ENCODE results near the gene RAB15.
A peak's percentile ranks its signal among the peaks of the same experiment; 100 is the strongest.
"Not testable (repeated sequence)": the region's sequence is repeated elsewhere in the genome, so short reads cannot be mapped to it uniquely, and the experiment has no call there.

Gene RAB15

DNA sequence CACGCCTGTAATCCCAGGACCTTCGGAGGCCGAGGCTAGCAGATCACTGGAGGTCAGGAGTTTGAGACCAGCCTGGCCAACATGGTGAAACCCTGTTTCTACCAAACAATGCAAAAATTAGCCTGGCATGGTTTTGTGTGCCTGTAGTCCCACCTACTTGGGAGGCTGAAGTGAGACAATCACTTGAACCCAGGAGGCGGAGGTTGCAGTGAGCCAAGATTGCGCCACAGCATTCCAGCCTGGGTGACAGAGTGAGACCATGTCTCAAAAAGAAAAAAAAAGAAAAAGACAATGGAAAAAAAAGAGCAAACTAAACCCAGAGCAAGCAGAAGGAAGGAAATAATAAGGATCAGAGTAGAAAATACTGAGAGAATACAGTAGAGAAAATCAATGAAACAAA is 52.5 kb downstream of the RAB15 start:
- H3K9ac ChIP-seq (ENCODE audit: low read depth, low read length) = no peak overlapping the region
- H3K27ac ChIP-seq (ENCODE audit: low read depth, low read length) = no peak overlapping the region
- H3K27me3 ChIP-seq (ENCODE audit: control insufficient read depth, insufficient read depth, low read length) = no peaks in the 10 kb centered on the region
- H3K4me3 ChIP-seq (ENCODE audit: low read depth, low read length) = no peak overlapping the region
- H3K36me3 ChIP-seq (ENCODE audit: control insufficient read depth, insufficient read depth, low read length) = peaks cover 10% of the 10 kb centered on the region
- no peaks in the 10 kb centered on the region for H3K9me3 ChIP-seq (ENCODE audit: control insufficient read depth, insufficient read depth, low read length)
- H3K4me1 ChIP-seq (ENCODE audit: control insufficient read depth, insufficient read depth, low read length) = peaks cover 5% of the 10 kb centered on the region; the same call in 1 of the 2 replicates

DNA sequence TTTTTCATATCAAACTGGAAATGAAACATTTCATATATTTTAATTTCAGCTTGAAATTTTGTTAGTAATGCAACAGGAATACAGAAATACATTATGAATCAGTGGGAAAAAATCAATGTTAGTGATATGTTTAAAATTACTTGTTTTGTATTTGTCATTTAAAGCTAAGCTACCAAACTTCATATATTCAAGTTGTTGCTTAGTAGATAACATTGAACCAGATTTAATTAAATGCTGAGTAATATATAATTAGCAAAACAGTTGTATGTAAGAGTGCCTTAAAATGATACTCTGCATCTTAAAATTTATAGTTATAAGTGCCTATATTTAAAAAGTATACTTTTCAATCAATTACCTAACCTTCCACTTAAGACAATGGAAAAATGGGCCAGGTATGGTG is 52.9 kb downstream of the RAB15 start:
- H3K9me3 ChIP-seq (ENCODE audit: control insufficient read depth, insufficient read depth, low read length) = no peaks in the 10 kb centered on the region
- H3K4me1 ChIP-seq (ENCODE audit: control insufficient read depth, insufficient read depth, low read length) = peaks cover 5% of the 10 kb centered on the region; the same call in 1 of the 2 replicates
- H3K27me3 ChIP-seq (ENCODE audit: control insufficient read depth, insufficient read depth, low read length) = no peaks in the 10 kb centered on the region
- peaks cover 6% of the 10 kb centered on the region for H3K36me3 ChIP-seq (ENCODE audit: control insufficient read depth, insufficient read depth, low read length)
- H3K9ac ChIP-seq (ENCODE audit: low read depth, low read length) = no peak overlapping the region
- no peak overlapping the region for H3K27ac ChIP-seq (ENCODE audit: low read depth, low read length)
- no peak overlapping the region for H3K4me3 ChIP-seq (ENCODE audit: low read depth, low read length)

DNA sequence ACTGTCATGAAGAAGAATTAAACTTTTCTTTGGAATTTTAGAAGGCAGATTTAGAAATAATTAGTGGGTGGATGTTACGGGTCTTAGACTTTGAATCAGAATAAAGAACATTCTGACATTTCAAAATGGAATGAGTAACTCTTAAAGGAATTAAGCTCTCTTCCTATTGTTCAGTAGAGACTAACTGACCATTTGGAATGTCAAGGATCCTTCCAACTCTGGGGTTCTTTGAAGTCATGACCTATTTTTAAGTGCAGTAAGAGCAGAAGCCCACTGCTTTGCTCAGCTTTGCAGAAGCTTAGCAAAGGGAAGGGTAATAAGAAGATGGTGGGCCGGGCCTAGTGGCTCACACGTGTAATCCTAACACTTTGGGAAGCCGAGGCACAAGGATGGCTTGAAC is 53.9 kb downstream of the RAB15 start:
- no peak overlapping the region for H3K4me3 ChIP-seq (ENCODE audit: low read depth, low read length)
- no peaks in the 10 kb centered on the region for H3K36me3 ChIP-seq (ENCODE audit: control insufficient read depth, insufficient read depth, low read length)
- H3K27ac ChIP-seq (ENCODE audit: low read depth, low read length) = no peak overlapping the region
- H3K27me3 ChIP-seq (ENCODE audit: control insufficient read depth, insufficient read depth, low read length) = no peaks in the 10 kb centered on the region
- H3K9me3 ChIP-seq (ENCODE audit: control insufficient read depth, insufficient read depth, low read length) = no peaks in the 10 kb centered on the region
- H3K9ac ChIP-seq (ENCODE audit: low read depth, low read length) = no peak overlapping the region
- peaks cover 5% of the 10 kb centered on the region; the same call in 1 of the 2 replicates for H3K4me1 ChIP-seq (ENCODE audit: control insufficient read depth, insufficient read depth, low read length)

DNA sequence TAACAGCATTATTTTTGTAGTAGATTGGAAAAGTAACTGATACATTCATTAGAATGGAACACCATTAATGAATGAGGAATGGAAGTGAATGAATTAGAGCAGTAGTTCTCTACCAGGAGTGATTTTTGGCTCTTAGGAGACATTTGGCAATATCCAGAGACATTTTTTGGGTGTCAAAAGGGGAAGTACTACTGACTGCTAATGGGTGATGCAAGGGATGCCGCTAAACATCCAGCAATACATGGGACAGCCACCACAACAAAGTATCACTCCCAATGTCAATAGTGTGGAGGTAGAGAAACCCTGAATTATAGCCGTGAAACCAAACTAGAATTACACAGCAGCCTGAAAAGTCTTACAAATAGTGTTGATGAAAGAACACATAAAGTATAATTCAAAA is 56.3 kb downstream of the RAB15 start:
- peaks cover 5% of the 10 kb centered on the region; the same call in 1 of the 2 replicates for H3K4me1 ChIP-seq (ENCODE audit: control insufficient read depth, insufficient read depth, low read length)
- H3K9me3 ChIP-seq (ENCODE audit: control insufficient read depth, insufficient read depth, low read length) = no peaks in the 10 kb centered on the region
- H3K27me3 ChIP-seq (ENCODE audit: control insufficient read depth, insufficient read depth, low read length) = no peaks in the 10 kb centered on the region
- H3K27ac ChIP-seq (ENCODE audit: low read depth, low read length) = no peak overlapping the region
- H3K9ac ChIP-seq (ENCODE audit: low read depth, low read length) = no peak overlapping the region
- no peak overlapping the region for H3K4me3 ChIP-seq (ENCODE audit: low read depth, low read length)
- no peaks in the 10 kb centered on the region for H3K36me3 ChIP-seq (ENCODE audit: control insufficient read depth, insufficient read depth, low read length)

DNA sequence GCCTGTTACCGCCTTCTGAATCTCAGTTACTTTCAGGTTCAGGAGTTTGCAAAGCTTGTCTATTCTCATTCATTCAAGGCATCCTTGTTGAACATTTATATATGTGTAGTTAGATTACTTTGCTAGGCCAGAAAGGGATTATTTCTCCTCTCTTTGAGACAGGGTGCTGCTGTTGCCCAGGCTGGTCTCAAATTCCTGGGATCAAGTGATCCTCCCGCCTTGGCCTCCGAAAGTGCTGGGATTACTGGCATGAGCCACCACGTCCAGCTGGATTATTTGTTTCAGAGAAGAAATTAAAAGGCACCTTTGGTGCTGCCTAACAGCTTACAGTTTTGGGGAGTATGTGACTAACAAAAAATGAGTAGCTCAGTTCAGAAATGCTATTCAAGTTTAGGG is 57.1 kb downstream of the RAB15 start:
- peak overlapping the region; percentile 97 for H3K9ac ChIP-seq (ENCODE audit: low read depth, low read length)
- H3K9me3 ChIP-seq (ENCODE audit: control insufficient read depth, insufficient read depth, low read length) = no peaks in the 10 kb centered on the region
- no peaks in the 10 kb centered on the region for H3K36me3 ChIP-seq (ENCODE audit: control insufficient read depth, insufficient read depth, low read length)
- no peaks in the 10 kb centered on the region for H3K27me3 ChIP-seq (ENCODE audit: control insufficient read depth, insufficient read depth, low read length)
- peaks cover 5% of the 10 kb centered on the region; the same call in 1 of the 2 replicates for H3K4me1 ChIP-seq (ENCODE audit: control insufficient read depth, insufficient read depth, low read length)
- H3K27ac ChIP-seq (ENCODE audit: low read depth, low read length) = peak overlapping the region; percentile 97
- H3K4me3 ChIP-seq (ENCODE audit: low read depth, low read length) = peak overlapping the region; percentile 90

DNA sequence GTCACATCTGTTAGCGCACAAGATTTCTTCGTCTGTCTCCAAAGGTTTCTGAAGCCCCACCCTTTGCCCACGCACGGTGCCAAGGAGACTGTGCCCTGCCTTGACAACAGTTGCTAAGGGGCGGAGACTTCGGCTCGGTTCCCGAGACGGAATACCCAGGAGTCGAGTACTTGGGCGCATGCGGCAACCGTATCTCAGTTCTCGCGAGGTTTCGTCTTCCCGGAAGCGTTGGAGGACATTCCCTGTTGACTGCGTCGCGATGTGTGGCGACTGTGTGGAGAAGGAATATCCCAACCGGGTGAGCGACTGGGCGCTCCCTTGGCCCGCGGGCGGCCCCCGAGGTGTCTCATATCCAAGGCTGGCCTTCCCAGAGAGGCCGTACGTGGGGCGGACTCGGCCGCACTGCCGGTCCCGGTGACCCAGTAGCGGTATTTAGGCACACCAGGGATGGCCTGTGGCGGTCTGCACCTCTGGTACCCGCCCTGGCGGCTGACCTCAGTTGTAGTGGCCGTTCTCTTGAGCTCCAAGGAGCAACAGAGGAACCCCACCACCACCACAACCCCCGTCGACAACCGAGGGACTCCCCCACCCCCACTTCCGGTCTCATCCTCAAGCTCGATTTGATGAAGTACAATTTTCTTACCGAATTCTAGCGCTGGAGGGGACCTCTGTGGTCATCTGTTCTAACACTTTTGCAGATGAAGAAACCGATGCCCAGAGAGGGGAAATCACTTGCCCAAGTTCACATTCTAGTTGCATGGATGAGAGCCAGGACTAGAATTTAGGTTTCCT is 57.7 kb downstream of the RAB15 start, which contains the start of gene CHURC1:
Gene CHURC1 (plus strand): TSS at position 219 of the 792 bp plus-strand sequence. CDS start 41 bp downstream, at position 260.
- H3K36me3 ChIP-seq (ENCODE audit: control insufficient read depth, insufficient read depth, low read length) = no peaks in the 10 kb centered on the region
- H3K27me3 ChIP-seq (ENCODE audit: control insufficient read depth, insufficient read depth, low read length) = no peaks in the 10 kb centered on the region
- H3K9ac ChIP-seq (ENCODE audit: low read depth, low read length) = peak within 1 kb of the TSS; percentile 97
- H3K9me3 ChIP-seq (ENCODE audit: control insufficient read depth, insufficient read depth, low read length) = no peaks in the 10 kb centered on the region
- peaks cover 5% of the 10 kb centered on the region; the same call in 1 of the 2 replicates for H3K4me1 ChIP-seq (ENCODE audit: control insufficient read depth, insufficient read depth, low read length)
- peak within 1 kb of the TSS; percentile 90 for H3K4me3 ChIP-seq (ENCODE audit: low read depth, low read length)
- H3K27ac ChIP-seq (ENCODE audit: low read depth, low read length) = peak within 1 kb of the TSS; percentile 97

DNA sequence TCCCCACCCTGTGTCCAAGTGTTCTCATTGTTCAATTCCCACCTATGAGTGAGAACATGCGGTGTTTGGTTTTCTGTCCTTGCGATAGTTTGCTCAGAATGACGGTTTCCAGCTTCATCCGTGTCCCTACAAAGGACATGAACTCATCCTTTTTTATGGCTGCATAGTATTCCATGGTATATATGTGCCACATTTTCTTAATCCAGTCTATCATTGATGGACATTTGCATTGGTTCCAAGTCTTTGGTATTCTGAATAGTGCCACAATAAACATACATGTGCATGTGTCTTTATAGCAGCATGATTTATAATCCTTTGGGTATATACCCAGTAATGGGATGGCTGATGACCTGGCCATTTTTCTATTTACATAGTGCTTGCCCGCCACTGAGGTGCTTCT is 58.7 kb downstream of the RAB15 start:
- not testable (repeated sequence) for H3K9ac ChIP-seq (ENCODE audit: low read depth, low read length); H3K4me1 ChIP-seq (ENCODE audit: control insufficient read depth, insufficient read depth, low read length); H3K36me3 ChIP-seq (ENCODE audit: control insufficient read depth, insufficient read depth, low read length); H3K9me3 ChIP-seq (ENCODE audit: control insufficient read depth, insufficient read depth, low read length); H3K27me3 ChIP-seq (ENCODE audit: control insufficient read depth, insufficient read depth, low read length); H3K27ac ChIP-seq (ENCODE audit: low read depth, low read length)
- H3K4me3 ChIP-seq (ENCODE audit: low read depth, low read length) = peak overlapping the region; percentile 90; the same call in 1 of the 2 replicates

DNA sequence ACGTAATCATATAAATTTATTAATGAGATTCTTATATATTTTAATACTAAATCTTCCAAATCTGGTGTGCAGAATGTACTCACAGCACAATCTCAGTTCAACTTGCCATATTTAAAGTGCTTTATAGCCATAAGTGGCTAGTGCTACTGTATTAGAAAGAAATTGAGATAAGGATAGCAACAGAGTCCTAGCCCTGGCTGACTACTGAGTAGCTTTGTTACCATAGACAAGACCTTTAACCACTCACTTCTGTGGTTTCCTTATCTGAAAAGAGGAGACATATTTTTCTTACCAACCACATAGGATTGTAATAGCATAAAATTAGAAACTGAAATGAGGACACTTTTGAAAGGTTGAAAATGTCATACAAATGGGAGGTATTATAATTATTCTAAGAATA is 59.9 kb downstream of the RAB15 start:
- no peaks in the 10 kb centered on the region for H3K36me3 ChIP-seq (ENCODE audit: control insufficient read depth, insufficient read depth, low read length)
- no peaks in the 10 kb centered on the region for H3K9me3 ChIP-seq (ENCODE audit: control insufficient read depth, insufficient read depth, low read length)
- H3K9ac ChIP-seq (ENCODE audit: low read depth, low read length) = no peak overlapping the region
- no peak overlapping the region for H3K27ac ChIP-seq (ENCODE audit: low read depth, low read length)
- no peak overlapping the region for H3K4me3 ChIP-seq (ENCODE audit: low read depth, low read length)
- H3K27me3 ChIP-seq (ENCODE audit: control insufficient read depth, insufficient read depth, low read length) = no peaks in the 10 kb centered on the region
- peaks cover 5% of the 10 kb centered on the region; the same call in 1 of the 2 replicates for H3K4me1 ChIP-seq (ENCODE audit: control insufficient read depth, insufficient read depth, low read length)

DNA sequence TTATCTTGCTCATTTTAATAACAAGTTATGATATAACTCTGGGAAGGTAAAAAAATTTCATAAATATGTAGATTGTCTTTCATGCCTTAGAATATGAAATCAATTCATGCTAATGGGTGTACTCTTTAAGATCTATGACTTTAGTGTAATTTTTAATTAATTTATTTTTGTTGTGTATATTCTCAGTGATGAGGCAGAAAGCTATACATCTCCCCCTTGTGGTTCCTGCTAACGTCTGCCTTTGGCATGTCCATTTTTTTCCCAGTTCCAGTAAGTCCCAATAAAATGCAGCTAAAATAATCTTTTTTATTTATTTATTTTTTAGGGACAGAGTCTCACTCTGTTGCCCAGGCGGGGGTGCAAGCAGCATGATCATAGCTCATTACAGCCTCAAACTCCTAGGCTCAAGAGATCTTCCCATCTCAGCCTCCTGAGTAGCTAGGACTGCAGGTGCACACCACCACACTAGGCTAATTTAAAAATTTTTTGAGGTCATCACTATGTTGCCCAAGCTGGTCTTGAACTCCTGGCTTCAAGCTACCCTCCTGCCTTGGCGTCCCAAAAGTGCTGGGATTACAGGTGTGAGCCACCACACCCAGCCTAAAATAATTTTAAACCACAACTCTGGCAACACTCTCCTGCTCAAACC is 61.2 kb downstream of the RAB15 start:
- Histone ChIP-seq H3K36me3 (ENCODE audit: control insufficient read depth, insufficient read depth, low read length) (no peaks in the 10 kb centered on the region), H3K9ac (ENCODE audit: low read depth, low read length) (no peak overlapping the region), H3K27me3 (ENCODE audit: control insufficient read depth, insufficient read depth, low read length) (no peaks in the 10 kb centered on the region), H3K4me3 (ENCODE audit: low read depth, low read length) (no peak overlapping the region), H3K27ac (ENCODE audit: low read depth, low read length) (no peak overlapping the region), H3K4me1 (ENCODE audit: control insufficient read depth, insufficient read depth, low read length) (peaks cover 5% of the 10 kb centered on the region; the same call in 1 of the 2 replicates), H3K9me3 (ENCODE audit: control insufficient read depth, insufficient read depth, low read length) (no peaks in the 10 kb centered on the region)

DNA sequence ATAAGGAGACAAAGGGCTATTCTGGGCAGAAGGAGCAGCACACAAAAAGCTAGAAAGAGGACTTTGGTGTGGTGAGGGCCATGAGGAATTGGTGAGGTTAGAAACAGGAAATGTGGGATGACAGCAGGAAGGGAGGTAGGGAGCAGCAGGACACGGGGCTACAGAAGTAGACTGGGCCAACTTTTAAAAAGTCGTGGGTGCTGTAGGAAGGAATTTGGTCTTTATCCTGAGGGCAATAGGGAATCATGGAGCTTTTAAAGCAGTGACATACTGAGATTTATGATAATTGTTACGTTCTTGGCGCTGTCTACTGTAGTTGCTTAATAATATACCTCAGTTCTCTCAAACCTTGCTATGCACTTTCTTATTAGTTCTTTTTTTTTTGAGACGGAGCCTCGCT is 66.1 kb downstream of the RAB15 start:
- Histone ChIP-seq H3K36me3 (ENCODE audit: control insufficient read depth, insufficient read depth, low read length) (no peaks in the 10 kb centered on the region), H3K9ac (ENCODE audit: low read depth, low read length) (no peak overlapping the region), H3K27me3 (ENCODE audit: control insufficient read depth, insufficient read depth, low read length) (no peaks in the 10 kb centered on the region), H3K4me1 (ENCODE audit: control insufficient read depth, insufficient read depth, low read length) (no peaks in the 10 kb centered on the region), H3K4me3 (ENCODE audit: low read depth, low read length) (no peak overlapping the region), H3K27ac (ENCODE audit: low read depth, low read length) (no peak overlapping the region), H3K9me3 (ENCODE audit: control insufficient read depth, insufficient read depth, low read length) (no peaks in the 10 kb centered on the region)

DNA sequence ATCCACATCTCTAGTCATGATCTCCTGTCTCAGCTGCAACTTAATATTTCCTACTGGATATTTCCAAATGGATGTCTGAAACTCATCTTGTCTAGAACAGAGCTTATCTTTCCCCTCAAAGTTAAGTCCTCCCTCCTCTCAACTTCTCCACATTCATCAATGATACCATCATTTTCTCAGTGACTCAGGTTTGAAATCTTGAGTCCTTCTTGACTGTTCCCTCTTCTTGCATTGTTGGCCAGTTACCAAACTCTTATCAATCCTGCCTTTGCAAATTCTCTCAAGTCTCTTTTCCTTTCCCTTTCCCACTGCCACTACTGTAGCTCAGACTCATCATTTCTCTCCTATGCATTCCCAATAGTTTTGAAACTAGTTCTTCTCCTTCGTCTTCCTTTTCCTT is 72.2 kb downstream of the RAB15 start:
- H3K9ac ChIP-seq (ENCODE audit: low read depth, low read length) = no peak overlapping the region
- H3K9me3 ChIP-seq (ENCODE audit: control insufficient read depth, insufficient read depth, low read length) = no peaks in the 10 kb centered on the region
- no peak overlapping the region for H3K4me3 ChIP-seq (ENCODE audit: low read depth, low read length)
- H3K4me1 ChIP-seq (ENCODE audit: control insufficient read depth, insufficient read depth, low read length) = no peaks in the 10 kb centered on the region
- no peaks in the 10 kb centered on the region for H3K27me3 ChIP-seq (ENCODE audit: control insufficient read depth, insufficient read depth, low read length)
- H3K36me3 ChIP-seq (ENCODE audit: control insufficient read depth, insufficient read depth, low read length) = no peaks in the 10 kb centered on the region
- no peak overlapping the region for H3K27ac ChIP-seq (ENCODE audit: low read depth, low read length)

Measured in HUES48 (cell line).